GM21447 (cell line): Measurements from ENCODE around the gene ACE.

ENCODE experiments used
- ATAC-seq: cut with Tn5 transposase; IDR thresholded peaks from one replicate; pipeline ENCODE4 v1.9.1; 2021; ENCODE audit not compliant: unreplicated experiment

ACE gene

GRCh38 chr17:63476854-63477479 lies at the start of gene ACE:
Gene ACE (plus strand): TSS chr17:63477061. CDS start chr17:63477095, 34 bp downstream.
- ATAC-seq, result no peak

GRCh38 chr17:63429766-63430165 lies 47.1 kb upstream of the ACE start:
- ATAC-seq, result no peak

GRCh38 chr17:63430223-63430622 lies 46.6 kb upstream of the ACE start:
- no peak for ATAC-seq

GRCh38 chr17:63431618-63431938 lies 45.3 kb upstream of the ACE start:
- no peak for ATAC-seq

- ATAC-seq, result no peak
These were observed 44.7 kb upstream of the ACE start for GRCh38 chr17:63431939-63432804.

GRCh38 chr17:63433746-63434591 lies 42.9 kb upstream of the ACE start:
- ATAC-seq, result no peak

- no peak for ATAC-seq
These were observed 41.8 kb upstream of the ACE start for GRCh38 chr17:63434951-63435571.

GRCh38 chr17:63435681-63436522 lies 41.0 kb upstream of the ACE start:
- no peak for ATAC-seq

- ATAC-seq, result no peak
These were observed 40.2 kb upstream of the ACE start for GRCh38 chr17:63436523-63437110.

GRCh38 chr17:63437287-63438091 lies 39.4 kb upstream of the ACE start:
- ATAC-seq, result no peak

GRCh38 chr17:63438092-63439051 lies 38.5 kb upstream of the ACE start:
- no peak for ATAC-seq

- no peak for ATAC-seq
These were observed 37.2 kb upstream of the ACE start for GRCh38 chr17:63439687-63440086.

GRCh38 chr17:63440127-63440769 lies 36.6 kb upstream of the ACE start:
- no peak for ATAC-seq

- no peak for ATAC-seq
These were observed 36.0 kb upstream of the ACE start for GRCh38 chr17:63440770-63441335.

GRCh38 chr17:63441654-63442053 lies 35.2 kb upstream of the ACE start:
- ATAC-seq, result no peak

GRCh38 chr17:63442074-63442473 lies 34.8 kb upstream of the ACE start:
- no peak for ATAC-seq

- no peak for ATAC-seq
These were observed 34.3 kb upstream of the ACE start for GRCh38 chr17:63442549-63443035.
